Endodermal cell (in vitro differentiated cells): ENCODE measurements around the gene ADARB1. TPM values are rescaled to one million over a fixed set of nuclear protein-coding genes. Genes with fewer than 3 reads are reported as not detected.

Experiments used
- DNase-seq: peaks from one replicate; pipeline ENCODE4 v3.0.0-alpha.2; 2017
- H3K27ac ChIP-seq: 2 replicates; pipeline ENCODE4 v1.5.1; 2013; ENCODE audit warnings: mild to moderate bottlenecking, low read depth, low read length, moderate library complexity
- H3K27me3 ChIP-seq: 2 replicates; pipeline ENCODE4 v1.6.1; 2013; ENCODE audit warnings: mild to moderate bottlenecking, low read length, moderate library complexity; ENCODE audit not compliant: insufficient read depth, control insufficient read depth, poor library complexity, severe bottlenecking
- H3K36me3 ChIP-seq: 2 replicates; pipeline ENCODE4 v1.7.0; 2013; ENCODE audit warnings: mild to moderate bottlenecking, low read length, moderate library complexity; ENCODE audit not compliant: control insufficient read depth, insufficient read depth
- H3K4me1 ChIP-seq: one replicate; pipeline ENCODE4 v1.7.0; 2013; ENCODE audit warnings: low read length; ENCODE audit not compliant: control insufficient read depth, insufficient read depth
- H3K4me3 ChIP-seq: 2 replicates; pipeline ENCODE4 v1.5.1; 2013; ENCODE audit warnings: mild to moderate bottlenecking, low read length, moderate library complexity
- H3K9ac ChIP-seq: 2 replicates; pipeline ENCODE4 v1.6.1; 2013; ENCODE audit warnings: mild to moderate bottlenecking, low read length, moderate library complexity; ENCODE audit not compliant: poor library complexity, severe bottlenecking; ENCODE audit errors: extremely low read depth
- H3K9me3 ChIP-seq: 2 replicates; pipeline ENCODE4 v1.6.1; 2013; ENCODE audit warnings: mild to moderate bottlenecking, low read length, moderate library complexity; ENCODE audit not compliant: control insufficient read depth
- H3K27ac Mint-ChIP-seq: 2 replicates; pipeline ENCODE4 v1.8.0; 2020; ENCODE audit warnings: mixed read lengths
- H3K27me3 Mint-ChIP-seq: 2 replicates; pipeline ENCODE4 v1.8.0; 2021; ENCODE audit warnings: mild to moderate bottlenecking, mixed read lengths; ENCODE audit not compliant: insufficient read depth
- H3K36me3 Mint-ChIP-seq: 2 replicates; pipeline ENCODE4 v1.8.0; 2020; ENCODE audit warnings: low read depth, mixed read lengths
- H3K4me1 Mint-ChIP-seq: 2 replicates; pipeline ENCODE4 v1.8.0; 2020; ENCODE audit warnings: mixed read lengths
- H3K4me3 Mint-ChIP-seq: 2 replicates; pipeline ENCODE4 v1.8.0; 2020; ENCODE audit warnings: mild to moderate bottlenecking, moderate library complexity, mixed read lengths
- H3K9me3 Mint-ChIP-seq: 2 replicates; pipeline ENCODE4 v1.8.0; 2020; ENCODE audit warnings: mild to moderate bottlenecking, mixed read lengths
- CTCF ChIP-seq: fragments of 200-600 bp; sonication (generic); conservative IDR thresholded peaks from 2 replicates; pipeline ENCODE4 v1.5.0; 2021; ENCODE audit warnings: antibody characterized with exemption, mild to moderate bottlenecking
- WGBS, 2 experiments: methylation state at CpG; one replicate each; pipeline versions ENCODE4 v1.1.5 to v1.1.7; 2013; ENCODE audit warnings: missing lambda C conversion rate in 2 of 2, mixed read lengths in 1 of 2; ENCODE audit not compliant: insufficient coverage in 1 of 2, insufficient read length in 1 of 2; 5-methylcytosine and 5-hydroxymethylcytosine counted together
- total RNA-seq, 2 donors: library from RNA; stranded (reverse); fragmentation: NEBNext Ultra II Directional in 1 of 2; extraction: Animal tissue kit (Norgen Biotek cat#: 25700) in 1 of 2; gene quantifications; 2 replicates in 1 of 2; 3 replicates in 1 of 2; pipeline ENCODE4 v1.2.1, GENCODE V29; 2021

Gene ADARB1
- total RNA-seq, 2 donors from 2014 or later, result 11.5 to 20.1 TPM

- Histone ChIP-seq H3K27ac (no peak overlapping the region), H3K9ac (no peak overlapping the region), H3K4me3 (no peak overlapping the region), H3K4me1 (peaks cover 3% of the 10 kb centered on the region), H3K9me3 (no peaks in the 10 kb centered on the region), H3K27me3 (no peaks in the 10 kb centered on the region), H3K36me3 (no peaks in the 10 kb centered on the region)
- Mint-ChIP-seq H3K36me3 (no peaks in the 10 kb centered on the region), H3K27ac (no peak overlapping the region), H3K4me3 (no peak overlapping the region), H3K4me1 (peaks cover 9% of the 10 kb centered on the region), H3K27me3 (no peaks in the 10 kb centered on the region), H3K9me3 (no peaks in the 10 kb centered on the region)
- 97% methylated on average over 40 to 44 of the region's 44 CpGs for WGBS, 2 experiments
- no peak for TF ChIP-seq CTCF
- no peak for DNase-seq
Measured at GRCh38 chr21:45108808-45109781, 34.7 kb downstream of the ADARB1 start.

- TF ChIP-seq CTCF, result no peak
- Histone ChIP-seq H3K4me1 (peaks cover 3% of the 10 kb centered on the region), H3K27ac (no peak overlapping the region), H3K4me3 (no peak overlapping the region), H3K9me3 (no peaks in the 10 kb centered on the region), H3K36me3 (no peaks in the 10 kb centered on the region), H3K9ac (no peak overlapping the region), H3K27me3 (no peaks in the 10 kb centered on the region)
- no peaks in the 10 kb centered on the region for H3K27me3 Mint-ChIP-seq
- no peaks in the 10 kb centered on the region for H3K36me3 Mint-ChIP-seq
- peaks cover 9% of the 10 kb centered on the region for H3K4me1 Mint-ChIP-seq
- no peak overlapping the region for H3K27ac Mint-ChIP-seq
- DNase-seq, result no peak
- no peaks in the 10 kb centered on the region for H3K9me3 Mint-ChIP-seq
- no peak overlapping the region for H3K4me3 Mint-ChIP-seq
- WGBS, 2 experiments, result 89 to 95% methylated on average over 5 to 13 of the region's 15 CpGs
Measured at GRCh38 chr21:45109831-45110492, 35.6 kb downstream of the ADARB1 start.

GRCh38 chr21:45110873-45111624 is 36.7 kb downstream of the ADARB1 start:
- H3K9me3 Mint-ChIP-seq, result no peaks in the 10 kb centered on the region
- Histone ChIP-seq H3K4me1 (no peaks in the 10 kb centered on the region), H3K9me3 (no peaks in the 10 kb centered on the region), H3K4me3 (no peak overlapping the region), H3K36me3 (no peaks in the 10 kb centered on the region), H3K27me3 (no peaks in the 10 kb centered on the region), H3K27ac (no peak overlapping the region), H3K9ac (no peak overlapping the region)
- WGBS, 2 experiments, result 90 to 93% methylated on average over 14 to 17 of the region's 18 CpGs
- DNase-seq, result no peak
- no peaks in the 10 kb centered on the region for H3K36me3 Mint-ChIP-seq
- H3K27me3 Mint-ChIP-seq, result no peaks in the 10 kb centered on the region
- H3K27ac Mint-ChIP-seq, result peak overlapping the region; percentile 3
- H3K4me3 Mint-ChIP-seq, result no peak overlapping the region
- peaks cover 3% of the 10 kb centered on the region for H3K4me1 Mint-ChIP-seq
- TF ChIP-seq CTCF, result no peak
